Stimulated activated effector memory CD8-positive, alpha-beta T cell treated with anti-CD3 and anti-CD28 coated beads, Interleukin-12 subunit alpha, Interleukin-12 subunit beta, amount 100 ng/mL, for 72 hours (primary cell): ENCODE results near the gene SMC6.
A peak's percentile ranks its signal among the peaks of the same experiment; 100 is the strongest.

ENCODE experiments used
- ATAC-seq: fragments of 150-1000 bp; cut with Tn5 transposase; 2 replicates; pipeline ENCODE4 v1.10.0; 2021
- DNase-seq, 2 donors: peaks; one replicate each; pipeline ENCODE4 v3.0.0; 2021 to 2022; ENCODE audit warnings: low spot score in 2 of 2
- H3K27ac Mint-ChIP-seq: one replicate; pipeline ENCODE4 v1.8.0; 2022; ENCODE audit warnings: mild to moderate bottlenecking, mixed read lengths
- H3K36me3 Mint-ChIP-seq: one replicate; pipeline ENCODE4 v1.8.0; 2022; ENCODE audit warnings: mild to moderate bottlenecking, mixed read lengths
- H3K4me1 Mint-ChIP-seq: one replicate; pipeline ENCODE4 v1.8.0; 2022; ENCODE audit warnings: mixed read lengths
- H3K4me3 Mint-ChIP-seq: one replicate; pipeline ENCODE4 v1.8.0; 2022; ENCODE audit warnings: mild to moderate bottlenecking, mixed read lengths
- H3K9me3 Mint-ChIP-seq: one replicate; pipeline ENCODE4 v1.8.0; 2022; ENCODE audit warnings: mixed read lengths

SMC6 gene

GRCh38 chr2:17753803-17754663 is at the start of gene SMC6, which contains the start of gene GEN1:
TSS of gene SMC6 (minus strand) at chr2:17753810. CDS start at chr2:17745946, 7,864 bp downstream.
TSS of gene GEN1 (plus strand) at chr2:17754138. CDS start at chr2:17759944, 5,806 bp downstream.
- Mint-ChIP-seq H3K36me3 (peaks cover 16% of the 10 kb centered on the region), H3K27ac (peak within 1 kb of the TSS; percentile 99), H3K9me3 (no peaks in the 10 kb centered on the region), H3K4me1 (peaks cover 19% of the 10 kb centered on the region), H3K4me3 (peak within 1 kb of the TSS; percentile 90)
- DNase-seq (peak; percentile 89 to 97), ATAC-seq (peak; percentile 92)

GRCh38 chr2:17800693-17801458 is 47.3 kb upstream of the SMC6 start:
- DNase-seq (no peak), ATAC-seq (no peak)
- no peaks in the 10 kb centered on the region for H3K9me3 Mint-ChIP-seq
- H3K4me1 Mint-ChIP-seq, result no peaks in the 10 kb centered on the region
- no peaks in the 10 kb centered on the region for H3K36me3 Mint-ChIP-seq
- no peak overlapping the region for H3K27ac Mint-ChIP-seq
- no peak overlapping the region for H3K4me3 Mint-ChIP-seq

- no peak overlapping the region for H3K27ac Mint-ChIP-seq
- H3K36me3 Mint-ChIP-seq, result no peaks in the 10 kb centered on the region
- H3K9me3 Mint-ChIP-seq, result no peaks in the 10 kb centered on the region
- ATAC-seq, result no peak
- peak in 1 of 2 donors; percentile 8 for DNase-seq
- H3K4me1 Mint-ChIP-seq, result no peaks in the 10 kb centered on the region
- H3K4me3 Mint-ChIP-seq, result no peak overlapping the region
These were observed 46.6 kb upstream of the SMC6 start for GRCh38 chr2:17800219-17800618.

GRCh38 chr2:17799301-17800120 is 45.9 kb upstream of the SMC6 start:
- Mint-ChIP-seq H3K4me3 (no peak overlapping the region), H3K36me3 (no peaks in the 10 kb centered on the region), H3K4me1 (no peaks in the 10 kb centered on the region), H3K27ac (no peak overlapping the region), H3K9me3 (no peaks in the 10 kb centered on the region)
- ATAC-seq, result no peak
- DNase-seq, result peak in 1 of 2 donors; percentile 12

GRCh38 chr2:17798338-17798737 is 44.7 kb upstream of the SMC6 start:
- Mint-ChIP-seq H3K9me3 (no peaks in the 10 kb centered on the region), H3K4me1 (no peaks in the 10 kb centered on the region), H3K36me3 (no peaks in the 10 kb centered on the region), H3K27ac (no peak overlapping the region), H3K4me3 (no peak overlapping the region)
- DNase-seq (no peak), ATAC-seq (no peak)

- DNase-seq (no peak), ATAC-seq (no peak)
- H3K9me3 Mint-ChIP-seq, result no peaks in the 10 kb centered on the region
- no peak overlapping the region for H3K27ac Mint-ChIP-seq
- H3K36me3 Mint-ChIP-seq, result no peaks in the 10 kb centered on the region
- no peak overlapping the region for H3K4me3 Mint-ChIP-seq
- H3K4me1 Mint-ChIP-seq, result no peaks in the 10 kb centered on the region
These were observed 41.7 kb upstream of the SMC6 start for GRCh38 chr2:17795309-17795708.

- DNase-seq (no peak), ATAC-seq (peak; percentile 50)
- Mint-ChIP-seq H3K4me1 (no peaks in the 10 kb centered on the region), H3K27ac (no peak overlapping the region), H3K9me3 (no peaks in the 10 kb centered on the region), H3K36me3 (no peaks in the 10 kb centered on the region), H3K4me3 (no peak overlapping the region)
These were observed 40.3 kb upstream of the SMC6 start for GRCh38 chr2:17793803-17794354.

- H3K9me3 Mint-ChIP-seq, result no peaks in the 10 kb centered on the region
- no peak for ATAC-seq
- no peak overlapping the region for H3K4me3 Mint-ChIP-seq
- no peak overlapping the region for H3K27ac Mint-ChIP-seq
- no peaks in the 10 kb centered on the region for H3K36me3 Mint-ChIP-seq
- DNase-seq, result no peak
- H3K4me1 Mint-ChIP-seq, result no peaks in the 10 kb centered on the region
These were observed 39.7 kb upstream of the SMC6 start for GRCh38 chr2:17793296-17793695.

GRCh38 chr2:17792515-17792914 is 38.9 kb upstream of the SMC6 start:
- ATAC-seq (no peak), DNase-seq (no peak)
- H3K4me3 Mint-ChIP-seq, result no peak overlapping the region
- H3K4me1 Mint-ChIP-seq, result no peaks in the 10 kb centered on the region
- no peaks in the 10 kb centered on the region for H3K9me3 Mint-ChIP-seq
- no peaks in the 10 kb centered on the region for H3K36me3 Mint-ChIP-seq
- no peak overlapping the region for H3K27ac Mint-ChIP-seq

- H3K4me3 Mint-ChIP-seq, result no peak overlapping the region
- DNase-seq, result no peak
- no peak for ATAC-seq
- H3K36me3 Mint-ChIP-seq, result no peaks in the 10 kb centered on the region
- no peaks in the 10 kb centered on the region for H3K9me3 Mint-ChIP-seq
- H3K4me1 Mint-ChIP-seq, result no peaks in the 10 kb centered on the region
- H3K27ac Mint-ChIP-seq, result no peak overlapping the region
These were observed 38.2 kb upstream of the SMC6 start for GRCh38 chr2:17791817-17792130.

- no peaks in the 10 kb centered on the region for H3K36me3 Mint-ChIP-seq
- no peaks in the 10 kb centered on the region for H3K9me3 Mint-ChIP-seq
- no peaks in the 10 kb centered on the region for H3K4me1 Mint-ChIP-seq
- no peak for ATAC-seq
- H3K27ac Mint-ChIP-seq, result no peak overlapping the region
- DNase-seq, result no peak
- no peak overlapping the region for H3K4me3 Mint-ChIP-seq
These were observed 37.7 kb upstream of the SMC6 start for GRCh38 chr2:17791121-17791816.

- Mint-ChIP-seq H3K36me3 (no peaks in the 10 kb centered on the region), H3K27ac (no peak overlapping the region), H3K4me1 (no peaks in the 10 kb centered on the region), H3K9me3 (no peaks in the 10 kb centered on the region), H3K4me3 (no peak overlapping the region)
- ATAC-seq (peak; percentile 68), DNase-seq (no peak)
These were observed 36.9 kb upstream of the SMC6 start for GRCh38 chr2:17790536-17790935.

GRCh38 chr2:17788773-17789172 is 35.2 kb upstream of the SMC6 start:
- Mint-ChIP-seq H3K9me3 (no peaks in the 10 kb centered on the region), H3K4me3 (no peak overlapping the region), H3K27ac (no peak overlapping the region), H3K36me3 (no peaks in the 10 kb centered on the region), H3K4me1 (no peaks in the 10 kb centered on the region)
- no peak for ATAC-seq
- no peak for DNase-seq

GRCh38 chr2:17786727-17787126 is 33.1 kb upstream of the SMC6 start:
- Mint-ChIP-seq H3K27ac (no peak overlapping the region), H3K36me3 (no peaks in the 10 kb centered on the region), H3K9me3 (no peaks in the 10 kb centered on the region), H3K4me1 (no peaks in the 10 kb centered on the region), H3K4me3 (no peak overlapping the region)
- DNase-seq (no peak), ATAC-seq (no peak)
